ENCODE data around the gene HPSE.
"Not testable (repeated sequence)": the region's sequence is repeated elsewhere in the genome, so short reads cannot be mapped to it uniquely, and the experiment has no call there.

HPSE gene

DNA sequence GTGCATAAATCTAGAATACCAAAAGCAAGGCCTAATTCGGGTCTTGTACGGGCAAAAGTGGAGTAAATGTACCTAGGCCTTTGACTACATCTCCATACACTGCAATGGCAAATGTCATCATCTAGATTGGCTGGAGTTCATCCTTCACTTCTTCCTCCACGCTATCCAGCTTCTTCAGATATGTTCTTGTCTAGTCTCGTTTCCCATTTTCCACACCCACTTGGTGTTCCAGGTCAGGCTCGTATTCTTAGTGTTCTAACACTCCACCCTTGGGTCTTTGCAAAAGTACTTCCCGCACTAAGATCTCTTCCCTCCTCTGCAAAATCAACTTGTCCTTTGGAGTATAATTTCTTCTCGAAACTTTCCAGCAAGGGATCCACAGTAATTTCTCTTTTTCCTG, 51.5 kb downstream of the HPSE start:
- no peak for DNase-seq (ENCODE audit: low spot score)

DNA sequence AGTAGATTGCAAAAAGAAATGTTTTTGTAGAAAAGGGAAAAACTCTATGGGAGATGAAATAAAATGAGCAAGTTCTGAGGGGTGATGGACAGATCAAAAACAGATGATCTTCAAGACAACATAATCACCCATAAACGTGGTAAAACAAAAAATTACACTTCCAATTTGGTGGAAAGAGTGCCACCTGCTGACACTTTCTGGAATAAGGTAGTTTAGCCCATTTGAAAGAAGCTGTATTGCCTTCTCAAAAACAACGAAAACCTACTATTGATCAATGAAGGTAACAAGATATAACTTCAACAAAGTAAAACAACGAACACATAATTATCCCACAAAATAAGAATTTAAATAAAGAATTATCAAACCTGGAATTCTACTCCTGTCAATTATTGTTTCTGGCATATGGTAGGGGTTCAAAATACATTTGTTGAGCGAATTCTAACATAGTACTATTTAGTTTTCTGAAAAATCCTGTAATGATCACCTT, 52.6 kb downstream of the HPSE start:
- DNase-seq (ENCODE audit: low spot score), result peak; percentile 18

DNA sequence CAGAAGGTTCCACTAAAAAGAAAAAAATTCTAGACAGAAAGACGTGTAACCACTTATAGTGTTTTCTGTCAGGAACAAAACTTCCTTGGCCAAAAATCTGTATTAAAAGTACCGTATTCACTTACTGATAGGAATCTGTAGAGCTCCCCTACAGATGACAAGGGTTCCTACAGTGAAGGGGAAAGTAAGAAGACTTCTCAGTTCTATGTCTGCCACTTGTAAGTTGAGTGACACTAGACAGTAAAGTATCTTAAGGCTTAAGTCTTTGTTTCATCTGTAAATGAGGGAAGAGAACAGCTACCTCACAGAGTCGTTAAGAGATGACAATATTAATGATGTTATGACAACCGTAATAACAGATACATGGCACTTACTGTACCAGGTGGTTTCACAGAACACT, 53.3 kb downstream of the HPSE start:
- no peak for DNase-seq (ENCODE audit: low spot score)

DNA sequence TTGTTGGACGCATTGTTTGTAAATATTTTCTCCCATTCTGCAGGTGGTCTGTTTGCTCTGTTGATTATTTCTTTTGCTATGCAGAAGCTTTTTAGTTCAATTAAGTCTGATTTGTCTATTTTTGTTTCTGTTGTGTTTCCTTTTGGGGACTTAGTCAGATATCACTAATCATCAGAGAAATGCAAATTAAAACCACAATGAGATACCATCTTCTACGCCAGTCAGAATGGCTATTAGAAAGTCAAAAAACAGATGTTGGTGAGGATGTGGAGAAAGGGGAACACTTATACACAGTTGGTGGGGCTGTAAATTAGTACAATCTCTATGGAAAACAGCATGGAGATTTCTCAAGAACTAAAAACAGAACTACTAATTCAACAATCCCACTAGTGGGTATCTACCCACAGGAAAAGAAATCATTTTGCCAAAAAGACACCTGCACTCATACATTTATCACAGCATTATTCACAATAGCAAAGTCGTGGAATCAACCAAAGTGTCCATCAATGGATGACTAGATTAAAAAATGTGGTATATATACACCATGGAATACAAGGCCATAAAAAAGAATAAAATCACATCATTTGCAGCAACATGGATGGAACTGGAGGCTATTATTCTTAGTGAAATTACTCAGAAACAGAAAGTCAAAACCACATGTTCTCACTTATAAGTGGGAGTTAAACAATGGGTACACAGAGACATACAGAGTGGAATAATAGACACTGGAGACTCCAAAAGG, 58.2 kb downstream of the HPSE start:
- DNase-seq (ENCODE audit: low spot score), result no peak

DNA sequence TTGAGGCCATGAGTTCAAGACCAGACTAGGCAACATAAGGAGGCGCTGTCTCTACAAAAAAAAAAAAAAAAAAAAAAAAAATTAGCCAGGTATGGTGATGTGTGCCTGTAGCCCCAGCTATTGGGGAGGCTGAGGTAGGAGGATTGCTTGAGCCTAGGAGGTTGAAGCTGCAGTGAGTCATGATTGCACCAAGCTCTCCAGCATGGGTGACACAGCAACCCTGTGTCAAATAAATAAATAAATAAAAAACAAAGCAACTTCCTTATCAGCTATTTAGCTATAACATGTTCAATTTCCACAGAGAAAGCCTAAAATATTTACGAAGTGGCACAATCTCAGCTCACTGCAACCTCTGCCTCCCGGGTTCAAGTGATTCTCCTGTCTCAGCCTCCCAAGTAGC, 60.7 kb downstream of the HPSE start:
- not testable (repeated sequence) for DNase-seq (ENCODE audit: low spot score)

DNA sequence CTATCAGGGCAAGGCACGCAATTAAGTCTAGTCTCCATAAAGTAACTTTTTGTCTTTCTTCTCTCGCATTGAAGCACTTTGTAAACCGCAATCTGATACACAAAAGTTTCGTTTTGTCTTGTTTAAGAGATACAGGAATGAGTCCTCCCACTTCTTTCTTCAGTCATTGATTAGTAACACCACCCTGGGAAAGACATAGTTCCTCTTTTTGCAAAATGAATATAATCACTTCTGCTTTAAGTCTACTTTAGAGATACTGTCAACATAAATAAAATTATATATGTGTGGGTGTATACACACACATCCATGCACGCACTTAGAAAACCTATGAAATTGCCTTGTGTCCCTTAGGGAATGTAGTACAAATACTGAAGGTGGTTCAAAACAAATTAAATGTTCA, 61.7 kb downstream of the HPSE start:
- no peak for DNase-seq (ENCODE audit: low spot score)

DNA sequence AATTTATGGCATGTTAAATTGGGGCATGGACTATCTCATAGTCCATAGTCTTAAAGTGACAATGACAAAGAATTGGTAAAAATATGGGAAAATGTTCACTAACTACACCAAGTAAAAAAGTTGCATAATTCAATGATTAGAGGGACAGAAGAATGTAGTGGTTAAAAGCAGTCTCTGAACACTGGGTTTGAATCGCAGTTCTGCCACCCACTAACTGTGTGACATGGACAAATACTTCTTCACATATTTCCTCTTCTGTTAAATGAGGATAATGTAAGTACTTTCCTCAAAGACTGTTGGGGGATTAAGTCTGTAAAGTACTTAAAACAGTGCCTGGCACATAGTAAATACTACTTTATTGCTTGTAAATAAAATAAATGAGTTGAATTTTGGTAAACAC, 65.4 kb downstream of the HPSE start:
- DNase-seq (ENCODE audit: low spot score), result no peak

DNA sequence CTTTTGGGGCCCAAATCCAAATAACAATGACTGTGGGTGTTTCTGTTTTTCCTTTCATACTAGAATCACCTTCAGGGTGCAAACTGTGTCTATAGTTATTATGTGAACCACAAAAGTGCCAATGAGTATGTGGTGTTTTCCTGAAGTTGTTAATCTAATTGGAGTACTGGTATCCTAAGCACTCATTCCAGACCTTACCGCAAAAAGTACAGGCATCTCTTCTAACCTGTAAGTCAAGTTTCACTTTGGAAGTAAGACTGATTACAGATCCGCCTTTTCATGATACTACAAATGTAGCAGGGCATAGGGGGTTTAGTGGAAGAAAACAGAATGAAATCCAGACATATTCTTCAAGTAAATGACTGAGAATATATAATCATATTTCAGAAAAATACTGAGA, 66.2 kb downstream of the HPSE start:
- no peak for DNase-seq (ENCODE audit: low spot score)

DNA sequence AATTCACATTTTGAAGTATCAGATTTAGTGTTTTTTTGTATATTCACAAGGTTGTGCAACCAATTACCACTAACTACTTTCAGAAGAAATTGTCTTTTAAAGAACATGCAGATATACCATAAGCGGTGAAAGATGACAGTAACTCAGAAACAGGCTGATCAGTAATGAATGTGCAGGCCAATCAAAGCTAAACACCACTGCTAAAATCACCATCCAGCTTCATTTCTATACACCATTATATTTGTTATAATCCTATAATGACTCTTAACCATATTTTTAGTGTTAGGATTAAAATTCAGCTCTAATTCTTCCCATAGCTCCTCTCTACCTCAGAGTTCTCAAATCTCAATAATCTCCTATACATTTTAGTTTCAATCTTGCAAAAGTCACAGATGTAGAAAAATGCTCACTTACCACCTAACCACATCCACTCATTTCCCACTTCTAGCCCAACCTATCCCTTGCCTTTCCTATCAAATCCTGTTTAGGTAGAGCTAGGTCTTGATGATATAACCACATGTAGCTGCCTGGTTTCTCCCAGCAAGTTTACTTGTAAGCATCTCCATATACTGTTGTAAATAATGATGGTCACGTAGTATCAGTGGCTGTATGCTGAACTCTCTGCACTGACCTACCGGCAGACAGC, 66.7 kb downstream of the HPSE start:
- DNase-seq (ENCODE audit: low spot score), result no peak

DNA sequence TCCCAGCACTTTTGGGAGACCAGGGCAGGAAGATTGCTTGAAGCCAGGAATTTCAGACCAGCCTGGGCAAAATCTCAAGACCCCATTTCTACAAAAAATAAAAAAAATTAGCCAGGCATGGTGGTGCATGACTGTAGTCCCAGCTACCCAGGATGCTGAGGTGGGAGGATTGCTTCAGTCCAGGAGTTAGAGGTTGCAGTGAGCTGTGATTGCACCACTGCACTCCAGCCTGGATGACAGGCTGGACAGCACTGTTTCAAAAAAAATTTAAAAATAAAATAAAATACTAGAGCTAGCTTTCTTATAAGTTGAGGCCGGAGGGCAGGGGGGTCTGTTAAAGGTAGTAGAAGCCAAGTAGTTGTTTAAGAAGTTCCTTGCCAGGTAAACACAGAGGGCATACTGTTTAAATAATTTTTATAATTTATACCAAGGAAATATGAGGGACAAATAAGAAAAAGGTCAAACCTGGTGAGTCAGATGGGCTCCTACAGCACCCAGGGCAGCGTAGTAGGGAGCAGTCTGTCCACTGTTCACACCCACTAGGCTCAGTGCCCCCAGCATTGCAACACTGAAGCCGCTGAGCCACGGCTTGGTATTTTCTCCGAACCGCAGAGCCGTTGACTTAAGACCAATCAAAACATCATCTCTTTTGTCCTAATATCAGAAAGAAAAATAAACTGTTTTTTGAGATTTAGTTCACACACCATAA, 67.4 kb downstream of the HPSE start:
- no peak for DNase-seq (ENCODE audit: low spot score)

DNA sequence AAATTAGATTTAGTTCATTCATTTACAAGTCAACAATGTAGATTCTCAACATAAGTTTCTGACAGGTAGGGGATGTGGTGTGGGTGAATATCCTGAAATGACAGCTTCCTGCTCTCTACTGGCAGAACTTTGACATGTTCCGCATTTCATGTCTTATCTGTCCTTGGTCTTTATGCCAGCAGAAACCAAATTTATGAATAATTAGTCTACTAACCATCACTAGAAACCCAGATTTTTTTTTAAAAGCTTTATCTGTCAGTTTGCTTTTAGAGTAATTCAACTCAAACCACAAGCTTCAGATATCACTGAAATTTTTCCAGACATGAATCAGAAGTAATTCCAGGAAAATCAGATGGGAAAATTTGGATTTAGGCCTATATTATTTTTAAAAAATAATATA, 68.0 kb downstream of the HPSE start:
- DNase-seq (ENCODE audit: low spot score), result no peak

DNA sequence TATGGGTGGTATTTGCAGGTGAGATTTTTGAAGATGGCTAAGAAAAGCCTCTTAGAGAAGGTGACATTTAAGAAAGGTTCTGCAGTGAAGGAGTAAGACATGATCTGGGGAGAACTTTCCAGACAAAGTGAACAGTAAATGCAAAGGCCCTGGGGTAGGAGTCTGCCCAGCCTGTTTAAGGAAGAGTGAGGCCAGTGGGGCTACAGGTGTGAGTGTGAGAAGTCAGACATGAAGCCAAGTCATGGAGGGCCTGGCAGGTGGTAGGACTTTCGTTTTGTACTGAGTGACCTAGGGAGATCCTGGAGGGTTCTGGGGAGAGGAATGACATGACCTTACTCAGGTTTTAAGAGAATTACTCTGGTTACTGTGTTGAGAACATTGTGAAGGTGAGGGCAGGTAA, 71.5 kb downstream of the HPSE start:
- DNase-seq (ENCODE audit: low spot score), result no peak

DNA sequence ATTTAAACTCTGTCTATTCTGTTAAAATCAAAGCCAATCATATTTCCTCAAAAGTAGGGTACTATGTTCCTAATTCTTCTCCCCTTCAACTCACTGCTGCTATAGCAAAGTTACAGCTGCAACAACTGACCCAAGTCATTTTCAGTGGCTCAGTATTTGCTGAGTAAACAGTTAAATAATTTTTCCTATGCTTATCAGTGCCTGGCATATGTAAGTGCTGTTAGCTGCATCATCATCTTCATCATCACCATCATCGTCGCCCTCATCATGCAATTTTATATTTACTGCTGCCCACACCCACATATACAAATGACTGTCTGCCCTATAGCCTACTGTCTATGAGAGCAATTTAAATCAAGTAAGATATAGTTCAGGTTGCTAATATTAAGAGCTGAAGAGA, 72.0 kb downstream of the HPSE start:
- no peak for DNase-seq (ENCODE audit: low spot score)

DNA sequence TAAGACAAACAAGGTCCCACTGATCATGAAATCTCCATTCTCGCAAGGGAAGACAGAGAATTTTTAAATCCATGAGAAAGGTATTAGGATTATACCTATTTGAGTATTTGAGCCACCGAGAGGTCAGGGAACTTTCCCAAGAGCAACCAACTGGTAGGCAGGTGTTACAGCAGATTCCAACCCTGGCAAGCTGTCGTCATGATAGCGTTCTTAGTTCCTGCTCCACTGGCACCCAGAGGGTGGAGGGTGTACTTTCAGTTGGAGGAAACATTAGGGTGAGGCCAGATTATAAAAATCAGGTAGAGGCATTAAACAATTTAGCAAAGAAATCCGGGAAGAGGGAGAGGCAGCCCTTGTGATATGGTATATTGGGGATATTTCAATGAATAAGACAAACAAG, 73.3 kb downstream of the HPSE start:
- DNase-seq (ENCODE audit: low spot score), result no peak

DNA sequence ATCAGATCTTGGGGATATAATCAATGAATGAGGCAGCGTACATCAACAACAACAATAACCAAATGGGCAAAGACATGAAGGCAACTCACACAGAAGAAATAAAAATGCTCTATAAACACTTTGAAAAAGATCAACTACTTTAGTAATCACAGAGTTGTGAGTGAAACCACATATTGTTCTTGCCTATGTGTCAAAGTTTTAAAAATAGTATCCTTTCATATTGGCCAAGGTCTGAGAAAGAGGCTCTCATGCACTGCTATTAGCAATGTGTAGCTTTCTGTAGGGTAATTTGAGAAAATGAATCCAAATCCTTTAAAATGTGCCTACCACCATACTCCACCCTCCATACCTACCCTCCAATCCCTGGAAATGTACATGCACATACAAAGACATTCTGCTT, 75.1 kb downstream of the HPSE start:
- no peak for DNase-seq (ENCODE audit: low spot score)

DNA sequence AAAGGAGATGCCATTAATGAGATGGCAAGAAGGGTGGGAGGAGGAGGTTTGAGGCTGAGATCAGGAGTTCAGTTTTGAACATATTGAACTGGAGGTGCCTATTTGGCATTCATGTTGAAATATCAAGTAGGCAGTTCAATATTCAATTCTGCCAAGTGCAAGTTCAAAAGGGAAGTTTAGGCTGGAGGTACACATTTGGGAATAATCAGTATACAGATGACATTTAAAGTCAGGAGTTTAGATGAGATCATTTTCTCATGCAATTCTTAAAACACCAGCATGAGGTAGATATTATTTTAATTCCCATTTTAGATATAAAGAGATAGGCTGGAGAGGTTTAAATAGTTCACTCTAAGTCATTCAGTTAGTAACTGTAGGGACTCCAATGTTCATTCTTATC, 76.2 kb downstream of the HPSE start:
- DNase-seq (ENCODE audit: low spot score), result no peak

DNA sequence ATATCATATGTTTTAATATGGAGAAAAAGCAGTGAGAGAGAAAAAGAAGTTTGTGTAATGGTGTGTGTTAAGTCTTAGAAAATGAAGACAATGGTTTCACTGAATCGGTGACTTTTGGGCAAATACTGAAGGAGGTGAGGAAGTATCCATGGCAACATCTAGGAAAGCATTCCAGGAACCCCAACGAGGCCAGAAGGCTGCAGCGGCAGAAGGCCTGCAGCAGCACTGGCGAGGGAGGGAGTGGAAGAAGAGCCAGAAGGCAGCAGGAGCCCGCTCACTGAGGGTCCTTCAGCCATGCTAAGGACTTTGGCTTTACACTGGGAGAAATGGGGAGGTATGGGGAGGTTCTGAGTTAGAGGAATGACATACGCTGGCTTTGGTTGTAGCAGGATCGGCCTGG, 76.8 kb downstream of the HPSE start:
- no peak for DNase-seq (ENCODE audit: low spot score)

DNA sequence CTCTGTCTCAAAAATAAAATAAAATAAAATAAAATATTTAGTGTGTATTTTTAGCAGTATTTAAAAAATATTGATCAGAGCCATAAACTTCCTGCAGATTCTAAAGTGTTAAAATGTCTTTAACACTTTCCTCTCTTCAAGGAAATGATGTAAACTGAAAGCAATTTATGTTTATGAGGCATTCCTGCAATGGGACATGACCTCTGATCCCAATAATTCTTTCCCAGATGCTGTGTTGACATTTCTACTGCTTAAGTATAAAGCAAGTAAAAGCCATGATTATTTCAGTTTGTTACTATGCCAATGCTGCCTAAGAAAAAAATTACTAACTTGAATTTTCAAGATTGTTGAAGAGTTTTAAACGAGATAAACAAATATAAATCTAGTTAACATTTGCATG, 79.1 kb downstream of the HPSE start:
- no peak for DNase-seq (ENCODE audit: low spot score)

DNA sequence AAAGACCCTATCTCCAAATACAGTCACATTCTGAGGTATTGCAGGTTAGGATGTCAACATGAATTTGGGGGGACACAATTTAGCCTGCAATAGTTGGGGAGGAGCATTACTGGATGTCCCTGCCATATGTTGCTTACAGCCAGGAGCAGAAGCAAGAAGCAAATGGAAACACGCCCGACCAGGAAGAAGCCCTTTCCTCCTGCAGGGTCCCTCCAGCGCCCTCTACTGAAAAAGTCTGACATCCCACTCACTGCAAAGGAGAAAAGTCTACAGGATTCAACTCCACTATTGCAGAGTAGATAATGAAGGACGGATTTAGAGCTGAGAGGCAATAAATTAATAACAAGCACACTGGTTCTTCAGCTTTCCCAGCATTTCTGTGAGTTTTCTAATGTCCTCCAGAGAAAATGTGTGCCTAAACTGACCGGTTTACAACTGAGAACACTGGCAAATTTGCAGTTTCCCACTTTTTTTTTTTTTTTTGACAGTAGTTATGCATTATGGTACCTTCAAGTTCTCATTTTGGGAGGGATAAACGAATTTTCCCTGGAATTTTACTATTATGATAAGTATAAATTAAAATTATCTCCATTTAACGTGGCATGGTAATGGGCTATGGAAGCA, 81.8 kb downstream of the HPSE start:
- DNase-seq (ENCODE audit: low spot score), result peak; percentile 27

DNA sequence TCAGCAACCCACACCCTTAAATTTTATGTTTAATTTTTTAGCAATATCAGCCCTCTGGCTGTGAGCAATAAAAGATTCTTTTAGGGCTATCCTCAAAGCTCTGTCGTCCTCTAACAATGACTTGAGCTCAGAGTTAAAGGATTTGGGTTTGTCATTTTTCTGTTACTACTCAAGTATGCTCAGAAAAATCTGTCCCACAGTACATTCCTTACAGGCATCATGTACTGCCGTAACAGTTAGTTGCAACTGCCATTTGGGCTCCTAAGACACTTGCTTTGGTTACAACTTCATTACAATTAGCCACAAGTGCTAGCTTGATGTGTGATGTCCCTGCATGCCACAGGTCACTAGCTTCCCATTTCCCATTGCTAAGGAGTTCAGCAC, 83.2 kb downstream of the HPSE start:
- no peak for DNase-seq (ENCODE audit: low spot score)

DNA sequence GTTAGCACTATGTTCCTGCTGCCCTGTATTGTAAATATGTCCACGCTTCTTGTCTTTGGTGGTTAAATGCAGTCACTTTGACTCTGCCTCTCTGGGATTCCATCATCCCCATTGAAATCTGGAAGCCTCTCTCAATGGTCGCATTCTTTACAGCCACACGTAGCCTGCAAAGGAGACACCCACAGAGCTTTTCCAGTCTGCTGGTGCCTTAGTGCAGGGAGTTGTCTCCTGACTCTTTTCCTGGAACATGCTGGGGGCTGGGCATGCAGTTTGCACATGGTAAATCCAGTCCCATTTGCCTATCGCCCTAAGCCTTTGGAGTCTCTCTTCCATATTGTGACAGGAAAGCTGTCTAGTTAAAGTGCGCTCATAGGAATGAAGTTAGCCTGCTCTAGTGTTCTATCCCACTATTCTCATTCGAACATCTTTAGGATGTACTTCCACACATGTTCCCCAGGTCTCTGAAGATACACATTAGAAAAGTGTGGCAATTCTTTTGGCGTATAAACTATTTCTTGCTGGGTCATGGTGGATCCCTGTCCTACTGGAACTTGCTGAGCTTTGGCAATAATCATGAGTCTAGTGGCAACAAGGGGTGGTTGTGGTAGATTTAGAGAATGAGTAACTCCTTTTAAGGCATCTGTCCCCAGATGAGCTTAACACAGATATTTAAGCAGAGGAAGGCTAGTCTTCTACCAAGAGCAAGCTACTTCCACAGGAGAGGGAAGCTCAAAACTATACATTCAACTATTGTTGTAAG, 83.8 kb downstream of the HPSE start:
- no peak for DNase-seq (ENCODE audit: low spot score)

DNA sequence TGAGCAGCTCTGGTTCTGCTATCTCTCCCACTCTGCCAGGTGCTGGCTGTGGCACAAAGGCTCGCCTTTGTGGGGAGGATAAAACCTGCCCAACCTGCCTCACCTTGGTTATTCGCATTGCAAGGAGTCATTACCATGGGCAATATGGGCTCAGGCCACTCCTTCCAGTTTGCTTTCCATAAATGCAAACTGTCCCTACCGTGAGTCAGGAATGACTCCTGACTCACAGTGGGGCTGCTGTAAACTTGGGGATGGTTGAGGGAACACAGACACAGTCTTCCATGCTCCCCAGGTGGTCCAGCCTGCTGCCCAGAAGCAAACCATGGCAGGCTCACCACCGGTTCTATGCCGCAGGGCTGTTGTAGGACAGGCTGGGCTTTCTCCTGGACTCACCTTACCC, 86.2 kb downstream of the HPSE start:
- DNase-seq (ENCODE audit: low spot score), result no peak

Data from HuH-7.5 (cell line).